Stimulated activated naive CD4-positive, alpha-beta T cell (primary cell): Measurements from ENCODE around the gene SPRY4.
"Not testable (repeated sequence)": the region's sequence is repeated elsewhere in the genome, so short reads cannot be mapped to it uniquely, and the experiment has no call there.

Source experiments
- DNase-seq, 6 experiments: peaks; one replicate each; lab custom pipeline; 2025; lab: John Stamatoyannopoulos, UW

The SPRY4 gene

GRCh38 chr5:142324871-142325724, at the start of gene SPRY4:
Gene SPRY4 (minus strand): TSS chr5:142325021. CDS start chr5:142315108, 9,913 bp downstream.
- peak; percentile 60 to 86 (median 69) for DNase-seq

GRCh38 chr5:142368529-142368928, 43.7 kb upstream of the SPRY4 start:
- no peak for DNase-seq

- no peak for DNase-seq
These were observed 41.2 kb upstream of the SPRY4 start for GRCh38 chr5:142366007-142366406.

- DNase-seq = no peak
These were observed 39.7 kb upstream of the SPRY4 start for GRCh38 chr5:142364251-142365145.

- DNase-seq = no peak
These were observed 38.8 kb upstream of the SPRY4 start for GRCh38 chr5:142363619-142363963.

GRCh38 chr5:142362193-142362592, 37.4 kb upstream of the SPRY4 start:
- DNase-seq = not testable (repeated sequence)

- DNase-seq = no peak
These were observed 35.8 kb upstream of the SPRY4 start for GRCh38 chr5:142360607-142361120.

- DNase-seq = no peak
These were observed 35.3 kb upstream of the SPRY4 start for GRCh38 chr5:142360051-142360498.

- DNase-seq = no peak
These were observed 33.8 kb upstream of the SPRY4 start for GRCh38 chr5:142358648-142359047.

- no peak for DNase-seq
These were observed 33.3 kb upstream of the SPRY4 start for GRCh38 chr5:142358121-142358520.

GRCh38 chr5:142357469-142358090, 32.8 kb upstream of the SPRY4 start:
- DNase-seq = peak in 3 of 6 experiments; percentile 12 to 45 (median 44)

GRCh38 chr5:142356716-142357468, 32.1 kb upstream of the SPRY4 start:
- DNase-seq = peak; percentile 71 to 90 (median 78)

- no peak for DNase-seq
These were observed 31.5 kb upstream of the SPRY4 start for GRCh38 chr5:142356349-142356715.

- DNase-seq = peak in 1 of 6 experiments; percentile 6
These were observed 28.3 kb upstream of the SPRY4 start for GRCh38 chr5:142353071-142353472.

GRCh38 chr5:142350021-142350420, 25.2 kb upstream of the SPRY4 start:
- no peak for DNase-seq

- DNase-seq = no peak
These were observed 21.9 kb upstream of the SPRY4 start for GRCh38 chr5:142346706-142347105.

- not testable (repeated sequence) for DNase-seq
These were observed 20.1 kb upstream of the SPRY4 start for GRCh38 chr5:142344915-142345314.

GRCh38 chr5:142343531-142343930, 18.7 kb upstream of the SPRY4 start:
- DNase-seq = no peak

GRCh38 chr5:142342128-142342981, 17.5 kb upstream of the SPRY4 start:
- DNase-seq = no peak

GRCh38 chr5:142339781-142340180, 15.0 kb upstream of the SPRY4 start:
- DNase-seq = no peak
